Measurements from ENCODE around the gene SPOCK2. TPM values are rescaled to one million over a fixed set of nuclear protein-coding genes. Genes with fewer than 3 reads are reported as not detected.

The SPOCK2 gene
- total RNA-seq, 4 donors from 2014 or later, result 2.6 to 8.1 (median 5.0) TPM

DNA sequence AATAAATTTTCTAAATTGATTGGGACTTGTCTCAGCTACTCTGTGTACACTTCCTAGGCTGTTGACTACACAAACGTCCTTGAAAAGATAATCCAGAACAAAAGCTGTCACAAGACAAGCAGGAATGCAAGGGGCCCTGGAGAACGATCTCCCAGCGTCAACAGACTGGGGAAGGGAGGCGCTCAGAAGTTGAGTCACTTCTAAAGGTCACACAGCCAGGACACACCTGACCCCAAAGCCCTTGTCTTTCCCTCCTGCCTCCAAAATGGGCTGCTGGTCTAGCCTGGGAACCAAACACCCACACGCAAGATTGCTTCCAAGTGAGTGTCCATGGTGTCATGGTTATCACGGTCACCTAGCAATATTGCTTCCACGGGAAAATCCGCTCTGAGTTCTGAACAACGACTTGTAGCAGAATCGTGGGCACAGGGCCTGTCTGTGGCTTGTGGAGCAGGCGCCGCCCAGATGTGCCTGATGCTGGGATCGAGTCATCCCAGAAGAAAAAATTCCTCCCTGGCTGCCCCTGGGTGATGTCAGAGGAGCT is 49.8 kb downstream of the SPOCK2 start:
- WGBS, 2 donors, result 57 to 63% methylated on average over 12 to 13 of the region's 13 CpGs
- Histone ChIP-seq H3K4me3 (no peak overlapping the region), H3K9me3 (no peaks in the 10 kb centered on the region), H3K4me1 (peaks cover 0 to 7% (median 0%) of the 10 kb centered on the region in 3 donors), H3K27ac (no peak overlapping the region), H3K27me3 (no peaks in the 10 kb centered on the region), H3K36me3 (no peaks in the 10 kb centered on the region)
- TF ChIP-seq, protein P1, sequence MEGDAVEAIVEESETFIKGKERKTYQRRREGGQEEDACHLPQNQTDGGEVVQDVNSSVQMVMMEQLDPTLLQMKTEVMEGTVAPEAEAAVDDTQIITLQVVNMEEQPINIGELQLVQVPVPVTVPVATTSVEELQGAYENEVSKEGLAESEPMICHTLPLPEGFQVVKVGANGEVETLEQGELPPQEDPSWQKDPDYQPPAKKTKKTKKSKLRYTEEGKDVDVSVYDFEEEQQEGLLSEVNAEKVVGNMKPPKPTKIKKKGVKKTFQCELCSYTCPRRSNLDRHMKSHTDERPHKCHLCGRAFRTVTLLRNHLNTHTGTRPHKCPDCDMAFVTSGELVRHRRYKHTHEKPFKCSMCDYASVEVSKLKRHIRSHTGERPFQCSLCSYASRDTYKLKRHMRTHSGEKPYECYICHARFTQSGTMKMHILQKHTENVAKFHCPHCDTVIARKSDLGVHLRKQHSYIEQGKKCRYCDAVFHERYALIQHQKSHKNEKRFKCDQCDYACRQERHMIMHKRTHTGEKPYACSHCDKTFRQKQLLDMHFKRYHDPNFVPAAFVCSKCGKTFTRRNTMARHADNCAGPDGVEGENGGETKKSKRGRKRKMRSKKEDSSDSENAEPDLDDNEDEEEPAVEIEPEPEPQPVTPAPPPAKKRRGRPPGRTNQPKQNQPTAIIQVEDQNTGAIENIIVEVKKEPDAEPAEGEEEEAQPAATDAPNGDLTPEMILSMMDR (IDR thresholded peaks at IDR 0.05), result no peak
- no peak for TF ChIP-seq POLR2A (IDR thresholded peaks at IDR 0.05)
- intact Hi-C loops (cut with DNase I), result no loop called here
- DNase-seq, result no peak

DNA sequence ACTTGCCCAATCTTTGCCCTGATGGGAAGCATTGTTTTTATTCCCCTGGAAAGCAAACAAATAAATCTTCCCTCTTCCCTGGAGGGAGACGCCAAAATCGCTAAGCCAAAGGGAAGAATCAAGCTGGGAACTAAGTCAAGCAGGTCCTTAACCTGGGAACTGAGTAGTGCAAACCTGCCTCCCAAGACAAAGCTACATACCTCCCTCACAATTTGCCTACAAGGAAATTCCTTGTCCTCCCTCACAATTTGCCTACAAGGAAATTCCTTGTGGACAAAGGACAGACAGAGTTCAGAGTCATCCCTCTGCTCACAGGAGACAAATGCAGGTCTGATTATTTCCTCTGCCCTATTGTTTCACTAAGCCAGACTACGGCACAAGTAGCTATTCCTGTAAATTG is 50.5 kb downstream of the SPOCK2 start:
- 57 to 100% methylated on average over 1 to 3 of the region's 3 CpGs for WGBS, 2 donors
- TF ChIP-seq, protein P1 (IDR thresholded peaks at IDR 0.05), result no peak
- TF ChIP-seq POLR2A (IDR thresholded peaks at IDR 0.05), result no peak
- DNase-seq, result no peak
- Histone ChIP-seq H3K4me1 (peaks cover 0 to 7% (median 0%) of the 10 kb centered on the region in 3 donors), H3K27me3 (no peaks in the 10 kb centered on the region), H3K9me3 (no peaks in the 10 kb centered on the region), H3K4me3 (no peak overlapping the region), H3K36me3 (no peaks in the 10 kb centered on the region), H3K27ac (no peak overlapping the region)
- intact Hi-C loops (cut with DNase I), result no loop called here

DNA sequence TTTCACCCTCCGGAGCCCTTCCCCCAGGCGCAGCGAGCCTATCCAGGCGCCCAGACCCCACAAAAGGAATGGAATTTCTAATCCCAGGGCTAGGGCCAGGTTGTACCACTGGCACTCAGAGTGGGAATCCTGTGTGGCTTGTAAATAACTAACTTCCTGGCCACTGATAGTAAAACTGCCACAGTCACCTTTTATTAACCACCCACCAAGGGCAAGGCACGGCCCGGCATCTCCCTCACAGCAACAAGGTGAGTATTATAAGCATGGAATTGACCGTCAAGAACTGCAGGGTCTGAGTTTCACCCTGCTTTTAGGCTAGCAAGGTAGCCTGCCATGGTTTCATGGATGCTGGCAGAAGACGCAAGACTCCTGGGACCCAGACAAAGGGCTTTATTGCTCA is 51.1 kb downstream of the SPOCK2 start:
- DNase-seq, result no peak
- intact Hi-C loops (cut with DNase I), result no loop called here
- no peak overlapping the region for H3K27ac ChIP-seq
- no peaks in the 10 kb centered on the region for H3K27me3 ChIP-seq
- no peak overlapping the region for H3K4me3 ChIP-seq
- H3K9me3 ChIP-seq, result no peaks in the 10 kb centered on the region
- no peaks in the 10 kb centered on the region for H3K36me3 ChIP-seq
- WGBS, 2 donors, result 87 to 100% methylated on average over 6 to 7 of the region's 8 CpGs
- TF ChIP-seq, protein P1 (IDR thresholded peaks at IDR 0.05), result no peak
- TF ChIP-seq POLR2A (IDR thresholded peaks at IDR 0.05), result no peak
- peaks cover 0 to 7% (median 0%) of the 10 kb centered on the region in 3 donors for H3K4me1 ChIP-seq

DNA sequence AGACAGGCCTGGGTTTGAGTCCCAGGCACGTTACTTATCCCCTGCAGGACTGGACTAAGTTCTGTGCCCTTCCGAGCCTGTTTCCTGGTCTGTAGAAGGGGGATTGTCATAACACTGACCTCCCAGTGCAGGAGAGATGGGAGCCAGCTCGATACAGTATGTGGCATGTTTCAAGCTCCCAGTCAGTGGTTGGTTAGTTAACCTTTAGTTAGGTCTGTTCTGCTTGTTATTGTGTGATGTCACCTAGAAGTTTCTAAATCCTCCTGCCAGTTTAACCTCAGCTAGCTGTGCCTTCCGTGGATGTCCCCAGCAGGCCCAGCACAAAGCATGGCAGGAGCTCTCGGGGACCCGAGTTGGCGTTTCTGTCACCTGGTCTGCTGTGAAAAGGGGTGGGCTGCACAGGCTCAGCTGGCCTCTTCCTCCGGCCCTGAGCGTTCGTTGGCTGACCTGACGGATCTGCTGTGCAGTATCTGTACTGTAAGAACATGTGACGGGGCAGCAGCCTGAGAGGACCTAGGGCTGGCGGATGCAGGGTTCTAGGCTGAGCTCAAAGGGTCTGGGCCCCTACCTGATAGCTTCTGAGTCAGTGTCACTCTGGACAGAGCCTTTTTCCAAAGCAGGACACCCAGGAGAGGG is 53.0 kb downstream of the SPOCK2 start:
- no peak for TF ChIP-seq POLR2A (IDR thresholded peaks at IDR 0.05)
- TF ChIP-seq, protein P1 (IDR thresholded peaks at IDR 0.05), result no peak

DNA sequence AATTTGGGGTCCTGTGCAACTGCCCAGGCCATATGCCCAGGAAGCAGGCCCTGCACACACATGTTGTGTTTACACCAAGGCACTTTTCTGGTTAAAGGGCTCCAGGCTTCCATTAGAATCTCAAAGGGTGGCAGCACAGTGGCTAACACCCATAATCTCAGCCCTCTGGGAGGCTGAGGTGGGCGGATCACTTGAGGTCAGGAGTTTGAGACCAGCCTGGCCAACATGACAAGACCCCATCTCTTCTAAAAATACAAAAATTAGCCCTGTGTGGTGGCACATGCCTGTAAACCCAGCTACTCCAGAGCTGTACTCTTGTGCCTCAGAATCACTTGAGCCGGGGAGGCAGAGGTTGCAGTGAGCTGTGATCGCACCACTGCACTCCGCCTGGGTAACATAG is 53.6 kb downstream of the SPOCK2 start:
- Histone ChIP-seq H3K27me3 (peaks cover 0 to 2% (median 0%) of the 10 kb centered on the region in 4 donors), H3K36me3 (no peaks in the 10 kb centered on the region), H3K9me3 (no peaks in the 10 kb centered on the region), H3K4me1 (peaks cover 0 to 7% (median 0%) of the 10 kb centered on the region in 3 donors), H3K27ac (no peak overlapping the region), H3K4me3 (no peak overlapping the region)
- 87 to 100% methylated on average over 2 to 4 of the region's 4 CpGs for WGBS, 2 donors
- TF ChIP-seq, protein P1 (IDR thresholded peaks at IDR 0.05), result no peak
- no peak for TF ChIP-seq POLR2A (IDR thresholded peaks at IDR 0.05)
- intact Hi-C loops (cut with DNase I), result no loop called here
- DNase-seq, result no peak

More for the DNA sequence above, 53.0 kb downstream of the SPOCK2 start:
- 81 to 90% methylated on average over 7 to 8 of the region's 13 CpGs for WGBS, 2 donors
- no peak for DNase-seq
- Histone ChIP-seq H3K9me3 (no peaks in the 10 kb centered on the region), H3K4me3 (no peak overlapping the region), H3K4me1 (peaks cover 0 to 7% (median 0%) of the 10 kb centered on the region in 3 donors), H3K36me3 (no peaks in the 10 kb centered on the region), H3K27me3 (peaks cover 0 to 2% (median 0%) of the 10 kb centered on the region in 4 donors), H3K27ac (no peak overlapping the region)
- intact Hi-C loops (cut with DNase I), result no loop called here
